IPS-NIHi7 (cell line): ENCODE data around the gene KANK3.
"Not testable (repeated sequence)": the region's sequence is repeated elsewhere in the genome, so short reads cannot be mapped to it uniquely, and the experiment has no call there.

Experiments
- DNase-seq: peaks from one replicate; pipeline ENCODE4 v3.0.0; 2012; ENCODE audit warnings: mixed read lengths; ENCODE audit errors: extremely low spot score

The KANK3 gene

GRCh38 chr19:8342684-8343482 lies at the start of gene KANK3:
KANK3 (minus strand) TSS chr19:8343262; CDS start chr19:8337828, 5,434 bp downstream.
- peak; percentile 98 for DNase-seq

- no peak for DNase-seq
Observed at GRCh38 chr19:8392017-8392591, 49.0 kb upstream of the KANK3 start.

- no peak for DNase-seq
Observed at GRCh38 chr19:8391198-8392016, 48.3 kb upstream of the KANK3 start.

GRCh38 chr19:8390617-8390981 lies 47.5 kb upstream of the KANK3 start:
- DNase-seq, result peak; percentile 93

- peak; percentile 99 for DNase-seq
Observed at GRCh38 chr19:8389891-8390616, 47.0 kb upstream of the KANK3 start, which contains the start of gene RAB11B. RAB11B (plus strand) TSS chr19:8390360; CDS start chr19:8390417, 57 bp downstream.

- no peak for DNase-seq
Observed at GRCh38 chr19:8388612-8388958, 45.5 kb upstream of the KANK3 start.

- no peak for DNase-seq
Observed at GRCh38 chr19:8387688-8388611, 44.9 kb upstream of the KANK3 start.

GRCh38 chr19:8386990-8387389 lies 43.9 kb upstream of the KANK3 start:
- no peak for DNase-seq

- not testable (repeated sequence) for DNase-seq
Observed at GRCh38 chr19:8386419-8386818, 43.4 kb upstream of the KANK3 start.

- DNase-seq, result not testable (repeated sequence)
Observed at GRCh38 chr19:8385566-8385965, 42.5 kb upstream of the KANK3 start.

GRCh38 chr19:8385103-8385502 lies 42.0 kb upstream of the KANK3 start:
- DNase-seq, result not testable (repeated sequence)

- DNase-seq, result not testable (repeated sequence)
Observed at GRCh38 chr19:8384569-8384968, 41.5 kb upstream of the KANK3 start.

GRCh38 chr19:8379156-8379891 lies 36.3 kb upstream of the KANK3 start:
- DNase-seq, result not testable (repeated sequence)

- DNase-seq, result no peak
Observed at GRCh38 chr19:8377598-8377997, 34.5 kb upstream of the KANK3 start.

GRCh38 chr19:8376373-8376974 lies 33.4 kb upstream of the KANK3 start:
- not testable (repeated sequence) for DNase-seq

- DNase-seq, result not testable (repeated sequence)
Observed at GRCh38 chr19:8375766-8376165, 32.7 kb upstream of the KANK3 start.

GRCh38 chr19:8373867-8374813 lies 31.1 kb upstream of the KANK3 start:
- DNase-seq, result peak; percentile 34
